Karpas-422 (cell line): Measurements from ENCODE around the gene OXGR1. TPM values are rescaled to one million over a fixed set of nuclear protein-coding genes. Genes with fewer than 3 reads are reported as not detected.

Source experiments
- DNase-seq: peaks from one replicate; pipeline ENCODE4 v3.0.0-alpha.2; 2015
- H2AFZ ChIP-seq: fragments of 200-600 bp; sonication (generic); 2 replicates; pipeline ENCODE4 v1.6.1; 2014; ENCODE audit warnings: antibody characterized with exemption, low read length, mixed read lengths
- H3K27ac ChIP-seq: fragments of 200-600 bp; sonication (generic); 2 replicates; pipeline ENCODE4 v1.5.1; 2014; ENCODE audit warnings: mild to moderate bottlenecking, low read length, moderate library complexity
- H3K27me3 ChIP-seq: fragments of 200-600 bp; sonication (generic); 2 replicates; pipeline ENCODE4 v1.6.1; 2014; ENCODE audit warnings: low read length, mixed read lengths
- H3K36me3 ChIP-seq: fragments of 200-600 bp; sonication (generic); 2 replicates; pipeline ENCODE4 v1.6.1; 2014; ENCODE audit warnings: low read length, mixed read lengths; ENCODE audit not compliant: insufficient read depth
- H3K4me1 ChIP-seq: fragments of 200-600 bp; sonication (generic); 2 replicates; pipeline ENCODE4 v1.6.1; 2014; ENCODE audit warnings: mild to moderate bottlenecking, low read length, mixed read lengths
- H3K4me2 ChIP-seq: fragments of 200-600 bp; sonication (generic); 2 replicates; pipeline ENCODE4 v1.6.1; 2014; ENCODE audit warnings: low read length, low read depth, mild to moderate bottlenecking; ENCODE audit not compliant: poor library complexity, severe bottlenecking
- H3K4me3 ChIP-seq: fragments of 200-600 bp; sonication (generic); 2 replicates; pipeline ENCODE4 v1.5.1; 2014; ENCODE audit warnings: mild to moderate bottlenecking, antibody characterized with exemption, low read length, mixed read lengths
- H3K79me2 ChIP-seq: fragments of 200-600 bp; sonication (generic); 2 replicates; pipeline ENCODE4 v1.6.1; 2014; ENCODE audit warnings: mild to moderate bottlenecking, low read length, mixed read lengths
- H3K9ac ChIP-seq: fragments of 200-600 bp; sonication (generic); 2 replicates; pipeline ENCODE4 v1.6.0; 2014; ENCODE audit warnings: low read length
- H3K9me2 ChIP-seq: fragments of 200-600 bp; sonication (generic), shearing (Covaris generic); replicated peaks from 2 replicates; pipeline ENCODE4 v1.6.0; 2014; ENCODE audit warnings: mild to moderate bottlenecking, low read length, moderate library complexity; ENCODE audit not compliant: insufficient read depth
- H3K9me3 ChIP-seq: fragments of 300-700, 200-600 bp; sonication (generic); 2 replicates; pipeline ENCODE4 v1.6.1; 2014; ENCODE audit warnings: low read length, mixed read lengths
- H4K20me1 ChIP-seq: fragments of 200-600 bp; sonication (generic); 2 replicates; pipeline ENCODE4 v1.6.1; 2014; ENCODE audit warnings: mild to moderate bottlenecking, antibody characterized with exemption, low read length, low read depth; ENCODE audit not compliant: insufficient read depth
- small RNA-seq: library from RNA; depleted of rRNA; stranded (forward); fragments of <200 nt; gene quantifications from one replicate; pipeline ENCODE3, GENCODE V24; 2014
- total RNA-seq: library from RNA; depleted of rRNA; stranded (reverse); fragments of >200 nt; shearing (Covaris generic); gene quantifications from 2 replicates; pipeline ENCODE4 v1.2.3, GENCODE V29; 2014; ENCODE audit warnings: low replicate concordance; rRNA removed

The OXGR1 gene
- total RNA-seq, 1 experiment from 2014 or later = not detected

DNA sequence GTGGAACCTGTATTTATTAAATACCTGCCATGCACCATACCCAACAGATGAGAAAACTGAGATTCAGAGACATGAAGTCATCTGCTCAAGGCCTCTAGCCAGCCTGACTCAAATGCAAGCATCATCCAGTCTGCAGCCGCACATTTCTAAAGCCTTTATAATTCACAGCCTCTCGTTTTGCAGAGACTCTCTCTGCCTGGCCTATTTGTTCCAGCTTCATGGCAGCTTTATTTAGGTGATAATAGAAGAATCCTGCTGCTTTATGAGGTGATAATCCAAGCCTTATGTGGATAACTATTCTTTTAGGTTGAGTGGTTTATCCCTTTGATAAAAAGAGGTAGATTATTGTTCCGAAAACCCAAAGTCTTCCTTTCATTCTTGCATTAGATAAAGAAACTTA lies 58.4 kb downstream of the OXGR1 start:
- Histone ChIP-seq H3K27ac (no peak overlapping the region), H3K9me3 (no peaks in the 10 kb centered on the region), H3K79me2 (no peaks in the 10 kb centered on the region), H3K9ac (no peak overlapping the region), H3K27me3 (no peaks in the 10 kb centered on the region), H3K4me1 (no peaks in the 10 kb centered on the region), H3K4me2 (no peak overlapping the region), H4K20me1 (no peaks in the 10 kb centered on the region), H3K9me2 (no peaks in the 10 kb centered on the region), H3K4me3 (no peak overlapping the region), H3K36me3 (no peaks in the 10 kb centered on the region), H2AFZ (no peak overlapping the region)
- DNase-seq = no peak

Small RNAs within 50 kb of the gene (small RNA-seq; reads per million reads assigned to genes)
- not detected for gene RN7SKP7

Other genes starting within 250 kb of the OXGR1 start
- 4.4 and 8.5 TPM in 2 replicates for gene MBNL2, start 227.9 kb upstream of the OXGR1 start, total RNA-seq